Measurements from ENCODE around the gene SLC27A2.

DNA sequence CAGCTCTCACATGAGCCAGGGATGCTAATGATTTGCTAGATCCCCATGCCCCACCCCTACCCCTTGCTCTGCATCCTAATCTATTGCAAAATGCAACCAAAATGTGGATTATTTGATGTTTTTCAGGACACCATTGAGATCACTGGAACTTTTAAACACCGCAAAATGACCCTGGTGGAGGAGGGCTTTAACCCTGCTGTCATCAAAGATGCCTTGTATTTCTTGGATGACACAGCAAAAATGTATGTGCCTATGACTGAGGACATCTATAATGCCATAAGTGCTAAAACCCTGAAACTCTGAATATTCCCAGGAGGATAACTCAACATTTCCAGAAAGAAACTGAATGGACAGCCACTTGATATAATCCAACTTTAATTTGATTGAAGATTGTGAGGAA is 53.8 kb downstream of the SLC27A2 start:
- TF ChIP-seq, protein P1, sequence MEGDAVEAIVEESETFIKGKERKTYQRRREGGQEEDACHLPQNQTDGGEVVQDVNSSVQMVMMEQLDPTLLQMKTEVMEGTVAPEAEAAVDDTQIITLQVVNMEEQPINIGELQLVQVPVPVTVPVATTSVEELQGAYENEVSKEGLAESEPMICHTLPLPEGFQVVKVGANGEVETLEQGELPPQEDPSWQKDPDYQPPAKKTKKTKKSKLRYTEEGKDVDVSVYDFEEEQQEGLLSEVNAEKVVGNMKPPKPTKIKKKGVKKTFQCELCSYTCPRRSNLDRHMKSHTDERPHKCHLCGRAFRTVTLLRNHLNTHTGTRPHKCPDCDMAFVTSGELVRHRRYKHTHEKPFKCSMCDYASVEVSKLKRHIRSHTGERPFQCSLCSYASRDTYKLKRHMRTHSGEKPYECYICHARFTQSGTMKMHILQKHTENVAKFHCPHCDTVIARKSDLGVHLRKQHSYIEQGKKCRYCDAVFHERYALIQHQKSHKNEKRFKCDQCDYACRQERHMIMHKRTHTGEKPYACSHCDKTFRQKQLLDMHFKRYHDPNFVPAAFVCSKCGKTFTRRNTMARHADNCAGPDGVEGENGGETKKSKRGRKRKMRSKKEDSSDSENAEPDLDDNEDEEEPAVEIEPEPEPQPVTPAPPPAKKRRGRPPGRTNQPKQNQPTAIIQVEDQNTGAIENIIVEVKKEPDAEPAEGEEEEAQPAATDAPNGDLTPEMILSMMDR (IDR thresholded peaks at IDR 0.05; ENCODE audit: insufficient read depth, low read length, poor library complexity, severe bottlenecking), result no peak
- TF ChIP-seq EZH2phosphoT487 (conservative IDR thresholded peaks at IDR 0.05; ENCODE audit: low read length), result no peak

All from SU-DHL-6 (cell line).